NCI-H1436 (cell line): ENCODE measurements around the gene B3GALT5.
"Not testable (repeated sequence)": the region's sequence is repeated elsewhere in the genome, so short reads cannot be mapped to it uniquely, and the experiment has no call there.

ENCODE experiments used
- DNase-seq: peaks from one replicate; lab custom pipeline; 2025; lab: John Stamatoyannopoulos, UW

B3GALT5 gene

GRCh38 chr21:39612233-39613040 lies at the start of gene B3GALT5:
TSS of gene B3GALT5 (plus strand) at chr21:39612940. CDS start at chr21:39660560, 47,620 bp downstream.
- DNase-seq, result peak; percentile 28

- no peak for DNase-seq
Measured at GRCh38 chr21:39564200-39564599, 48.5 kb upstream of the B3GALT5 start.

- DNase-seq, result no peak
Measured at GRCh38 chr21:39567180-39567972, 45.4 kb upstream of the B3GALT5 start.

GRCh38 chr21:39568361-39568760 lies 44.4 kb upstream of the B3GALT5 start:
- no peak for DNase-seq

- DNase-seq, result no peak
Measured at GRCh38 chr21:39575775-39576174, 37.0 kb upstream of the B3GALT5 start.

GRCh38 chr21:39576518-39577128 lies 36.1 kb upstream of the B3GALT5 start:
- DNase-seq, result no peak

- no peak for DNase-seq
Measured at GRCh38 chr21:39579734-39580332, 32.9 kb upstream of the B3GALT5 start.

- DNase-seq, result no peak
Measured at GRCh38 chr21:39580744-39581143, 32.0 kb upstream of the B3GALT5 start.

GRCh38 chr21:39581414-39581813 lies 31.3 kb upstream of the B3GALT5 start:
- DNase-seq, result no peak

GRCh38 chr21:39582749-39583148 lies 30.0 kb upstream of the B3GALT5 start:
- no peak for DNase-seq

GRCh38 chr21:39583586-39583985 lies 29.2 kb upstream of the B3GALT5 start:
- not testable (repeated sequence) for DNase-seq

- no peak for DNase-seq
Measured at GRCh38 chr21:39587376-39587775, 25.4 kb upstream of the B3GALT5 start.

GRCh38 chr21:39588884-39589283 lies 23.9 kb upstream of the B3GALT5 start:
- no peak for DNase-seq

- DNase-seq, result no peak
Measured at GRCh38 chr21:39593522-39593921, 19.2 kb upstream of the B3GALT5 start.

- DNase-seq, result no peak
Measured at GRCh38 chr21:39595465-39595864, 17.3 kb upstream of the B3GALT5 start.

GRCh38 chr21:39597595-39597994 lies 15.1 kb upstream of the B3GALT5 start:
- no peak for DNase-seq

- no peak for DNase-seq
Measured at GRCh38 chr21:39599191-39599970, 13.4 kb upstream of the B3GALT5 start.

GRCh38 chr21:39601187-39601928 lies 11.4 kb upstream of the B3GALT5 start:
- DNase-seq, result no peak

- no peak for DNase-seq
Measured at GRCh38 chr21:39602076-39602689, 10.6 kb upstream of the B3GALT5 start.

GRCh38 chr21:39602793-39603192 lies 9.9 kb upstream of the B3GALT5 start:
- DNase-seq, result no peak
